GM12891 (cell line): ENCODE measurements around the gene CTNNA3.
"Not testable (repeated sequence)": the region's sequence is repeated elsewhere in the genome, so short reads cannot be mapped to it uniquely, and the experiment has no call there.

ENCODE experiments used
- DNase-seq: peaks from one replicate; pipeline ENCODE4 v3.0.0; 2011; ENCODE audit warnings: low spot score; ENCODE audit not compliant: insufficient read length
- FAIRE-seq: peaks from 2 replicates; lab custom pipeline; 2011; peaks lifted over from hg19 to GRCh38; lab: Jason Lieb, UNC
- PAX5 ChIP-seq: IDR thresholded peaks from 2 replicates; pipeline ENCODE4 v1.6.1; 2011; ENCODE audit warnings: low read length, moderate library complexity, mild to moderate bottlenecking; ENCODE audit not compliant: insufficient read depth, severe bottlenecking
- POLR2A ChIP-seq: IDR thresholded peaks from 2 replicates; pipeline ENCODE4 v1.6.1; 2011; ENCODE audit warnings: low read depth, low read length, control low read depth
- POLR2AphosphoS5 ChIP-seq: IDR thresholded peaks from 2 replicates; pipeline ENCODE4 v1.6.1; 2011; ENCODE audit warnings: low read depth, low read length, control low read depth
- POU2F2 ChIP-seq: IDR thresholded peaks from 2 replicates; pipeline ENCODE4 v1.6.1; 2011; ENCODE audit warnings: low read depth, mild to moderate bottlenecking, control low read depth, low read length, moderate library complexity
- SPI1 ChIP-seq: IDR thresholded peaks from 2 replicates; pipeline ENCODE4 v1.6.1; 2011; ENCODE audit warnings: low read depth, low read length, control low read depth
- TAF1 ChIP-seq: IDR thresholded peaks from 2 replicates; pipeline ENCODE4 v1.6.1; 2011; ENCODE audit warnings: low read depth, low read length, control low read depth

CTNNA3 gene

DNA sequence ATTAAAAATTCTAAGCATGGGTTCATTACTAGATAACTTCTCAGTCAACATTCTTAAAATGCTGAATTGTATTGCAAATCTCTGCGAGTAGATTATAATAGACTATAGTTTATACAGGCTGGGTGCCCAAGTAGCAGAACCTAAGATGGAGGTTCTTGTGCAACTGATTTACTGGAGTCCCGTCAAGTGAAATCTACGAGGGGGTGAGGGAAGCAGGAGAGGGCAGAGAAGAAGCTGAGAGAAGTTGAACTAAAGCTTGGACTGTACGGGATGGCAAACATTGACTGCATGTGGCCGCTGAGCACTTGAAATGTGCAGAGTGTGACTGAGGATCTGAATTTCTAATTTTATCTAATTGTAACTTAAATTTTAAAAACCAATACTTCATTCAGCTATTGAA lies 124.5 kb downstream of the CTNNA3 start:
- TF ChIP-seq POLR2A: no peak
- TF ChIP-seq POU2F2: no peak
- no peak for TF ChIP-seq POLR2AphosphoS5
- TF ChIP-seq SPI1: no peak
- TF ChIP-seq TAF1: no peak
- TF ChIP-seq PAX5: no peak
- FAIRE-seq (no peak), DNase-seq (no peak)

DNA sequence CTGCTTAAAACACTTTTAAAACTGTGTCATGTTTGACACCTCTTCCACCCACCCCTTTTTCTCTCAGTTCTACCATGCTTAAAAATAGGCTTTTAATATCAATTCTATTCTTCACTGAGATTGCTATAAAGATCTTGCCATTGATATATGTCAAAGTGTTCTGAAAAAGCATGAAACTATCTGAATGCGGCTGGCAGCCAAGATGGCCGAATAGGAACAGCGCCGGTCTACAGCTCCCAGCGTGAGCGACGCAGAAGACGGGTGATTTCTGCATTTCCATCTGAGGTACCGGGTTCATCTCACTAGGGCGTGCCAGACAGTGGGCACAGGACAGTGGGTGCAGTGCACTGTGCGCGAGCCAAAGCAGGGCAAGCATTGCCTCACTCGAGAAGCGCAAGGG lies 137.7 kb downstream of the CTNNA3 start:
- not testable (repeated sequence) for FAIRE-seq, DNase-seq

DNA sequence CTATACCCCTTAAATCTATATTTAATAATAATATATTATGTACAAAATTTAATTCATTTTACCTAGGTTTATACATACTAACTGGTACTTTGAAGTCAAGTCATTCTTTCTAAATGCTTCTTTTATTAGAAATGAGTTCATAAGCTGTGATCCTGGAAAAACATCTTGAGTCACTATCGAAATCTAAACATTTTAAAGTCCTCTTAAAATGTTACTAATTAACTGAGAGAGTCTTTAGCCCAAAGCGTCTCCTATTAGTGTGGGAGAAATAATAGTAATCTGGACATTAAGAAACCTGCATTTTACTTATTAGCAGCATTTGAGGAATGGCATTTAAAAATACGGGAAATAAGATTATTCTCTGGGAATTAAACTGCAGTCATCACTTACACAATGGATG lies 142.7 kb downstream of the CTNNA3 start:
- DNase-seq (no peak), FAIRE-seq (no peak)
- no peak for TF ChIP-seq PAX5
- no peak for TF ChIP-seq POU2F2
- TF ChIP-seq SPI1: no peak
- no peak for TF ChIP-seq POLR2AphosphoS5
- no peak for TF ChIP-seq POLR2A
- TF ChIP-seq TAF1: no peak

DNA sequence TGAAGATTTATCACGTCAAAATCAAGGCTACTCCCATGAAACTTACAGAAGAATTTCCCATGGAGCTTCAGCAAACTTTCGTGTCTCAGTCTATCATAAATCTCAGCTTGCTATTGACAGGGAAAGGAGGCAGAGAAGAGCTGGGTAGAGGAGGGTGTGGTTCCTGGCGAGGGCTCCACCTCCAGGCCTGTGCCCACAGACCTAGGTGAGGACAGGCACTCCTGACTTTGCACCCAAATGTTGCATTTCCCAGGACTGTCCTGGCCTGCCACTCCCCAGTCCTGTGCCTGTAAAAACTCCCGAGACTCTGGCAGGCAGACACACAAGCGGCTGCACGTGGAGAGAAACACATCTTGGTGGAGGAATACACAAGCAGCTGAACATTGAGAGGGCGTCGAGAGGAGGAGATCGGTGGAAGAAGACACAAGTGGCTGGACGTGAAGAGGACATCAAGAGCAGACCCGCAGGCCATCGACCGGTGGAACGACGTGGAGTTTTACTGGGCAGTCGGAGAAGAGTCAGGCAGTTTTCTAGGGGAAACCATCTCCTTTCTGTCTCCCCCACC lies 145.1 kb downstream of the CTNNA3 start:
- no peak for FAIRE-seq
- no peak for DNase-seq
- no peak for TF ChIP-seq SPI1

DNA sequence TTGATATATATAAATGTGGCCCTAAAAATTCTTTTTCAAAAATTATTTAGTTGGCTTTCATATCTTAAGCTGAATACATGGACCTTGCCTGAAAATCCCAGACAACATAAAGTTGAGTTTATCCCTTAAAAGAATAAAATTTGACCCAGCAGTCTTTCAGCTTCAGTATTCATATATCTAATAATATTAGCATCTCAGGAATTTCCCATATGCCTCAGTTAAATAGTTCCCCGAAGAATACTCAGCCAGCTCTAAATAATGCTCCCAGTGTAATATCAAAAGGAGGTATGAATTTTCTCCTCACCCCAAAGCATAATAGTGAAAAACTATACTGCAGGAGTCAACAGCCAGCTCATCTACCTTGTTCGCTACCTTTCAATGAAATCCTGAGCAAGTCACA lies 145.9 kb downstream of the CTNNA3 start:
- DNase-seq: no peak
- TF ChIP-seq POLR2A (no peak), PAX5 (no peak), POLR2AphosphoS5 (no peak)
- no peak for FAIRE-seq

DNA sequence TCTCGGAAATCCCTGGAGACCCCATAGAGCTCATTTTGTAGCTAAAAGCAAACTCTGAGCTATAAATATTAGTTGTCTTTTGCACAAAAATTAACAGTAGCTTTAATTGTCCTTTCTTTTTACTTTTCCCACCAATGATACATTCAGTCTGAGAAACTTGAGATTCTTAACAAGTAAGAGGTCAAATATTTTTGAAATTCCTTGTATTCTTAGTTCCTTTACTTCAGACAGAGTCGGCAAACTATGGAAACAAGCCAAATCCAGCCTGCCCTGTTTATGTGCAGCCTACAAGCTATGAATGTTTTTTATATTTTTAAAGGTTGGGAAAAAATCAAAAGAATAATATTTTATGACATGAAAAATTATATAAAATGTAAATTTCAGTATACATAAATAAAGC lies 146.6 kb downstream of the CTNNA3 start:
- TF ChIP-seq TAF1 (no peak), POLR2A (no peak), SPI1 (no peak), POLR2AphosphoS5 (no peak), PAX5 (no peak), POU2F2 (no peak)
- FAIRE-seq: no peak
- DNase-seq: no peak

DNA sequence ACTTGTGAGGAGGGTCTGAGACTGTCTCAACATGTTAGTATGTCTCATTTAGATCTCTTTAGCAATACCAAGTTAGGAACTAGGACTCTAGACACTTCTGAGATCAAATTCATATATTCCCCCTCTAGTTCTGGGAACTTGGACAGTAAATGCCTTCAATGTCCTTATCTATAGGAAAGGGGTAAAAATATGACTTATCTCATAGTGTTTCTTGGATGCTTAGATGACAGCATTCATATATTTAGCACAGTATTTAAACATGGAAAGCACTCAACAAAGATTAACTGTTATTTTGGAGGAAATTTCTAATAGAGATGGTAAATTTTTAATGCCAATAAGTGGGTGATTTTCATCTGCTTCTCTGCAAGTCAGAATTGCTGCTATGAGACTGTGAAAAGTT lies 154.6 kb downstream of the CTNNA3 start:
- TF ChIP-seq TAF1: no peak
- TF ChIP-seq POU2F2: no peak
- TF ChIP-seq POLR2A: no peak
- no peak for TF ChIP-seq PAX5
- TF ChIP-seq SPI1: no peak
- no peak for TF ChIP-seq POLR2AphosphoS5
- FAIRE-seq (no peak), DNase-seq (no peak)

DNA sequence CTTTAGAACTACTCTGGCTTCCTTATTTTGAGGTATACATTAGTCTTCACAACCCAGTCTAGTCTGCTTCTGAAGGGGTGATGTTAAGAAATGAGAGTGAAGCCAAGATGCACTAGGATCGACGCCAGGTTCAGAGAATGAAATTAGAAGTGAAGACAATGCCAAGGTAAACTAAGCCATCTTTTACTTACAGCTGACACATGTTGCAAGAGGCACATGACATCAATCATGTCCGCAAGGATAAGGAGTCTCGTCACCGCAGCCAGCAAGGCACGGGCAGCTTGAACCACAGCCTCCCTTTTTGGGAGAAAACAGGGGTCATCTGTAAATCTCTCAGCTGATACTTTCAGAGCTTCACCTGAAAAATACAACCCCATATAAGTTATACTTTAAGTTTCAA lies 156.7 kb downstream of the CTNNA3 start:
- FAIRE-seq: no peak
- no peak for TF ChIP-seq POU2F2
- TF ChIP-seq POLR2AphosphoS5: no peak
- no peak for TF ChIP-seq PAX5
- TF ChIP-seq TAF1: no peak
- no peak for TF ChIP-seq POLR2A
- TF ChIP-seq SPI1: no peak
- no peak for DNase-seq

DNA sequence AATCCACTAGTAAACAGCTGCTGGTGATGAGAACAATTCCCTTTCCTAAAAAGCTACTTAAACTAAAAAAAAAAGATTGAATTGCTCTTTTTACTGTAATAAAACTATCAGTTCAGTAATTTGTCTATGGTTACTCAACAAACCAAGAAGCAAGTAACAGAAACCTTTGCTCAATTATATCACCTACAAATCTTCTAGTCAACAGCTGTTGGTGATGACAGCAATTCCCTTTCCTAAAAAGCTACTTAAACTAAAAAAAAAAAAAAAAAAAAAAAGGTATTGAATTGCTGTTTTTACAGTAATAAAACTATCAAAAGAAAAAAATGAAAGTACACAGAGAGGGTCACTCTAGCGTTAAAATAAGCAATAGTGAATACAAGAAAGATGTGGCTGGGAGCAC lies 158.1 kb downstream of the CTNNA3 start:
- no peak for TF ChIP-seq POLR2AphosphoS5
- no peak for DNase-seq
- FAIRE-seq: no peak

DNA sequence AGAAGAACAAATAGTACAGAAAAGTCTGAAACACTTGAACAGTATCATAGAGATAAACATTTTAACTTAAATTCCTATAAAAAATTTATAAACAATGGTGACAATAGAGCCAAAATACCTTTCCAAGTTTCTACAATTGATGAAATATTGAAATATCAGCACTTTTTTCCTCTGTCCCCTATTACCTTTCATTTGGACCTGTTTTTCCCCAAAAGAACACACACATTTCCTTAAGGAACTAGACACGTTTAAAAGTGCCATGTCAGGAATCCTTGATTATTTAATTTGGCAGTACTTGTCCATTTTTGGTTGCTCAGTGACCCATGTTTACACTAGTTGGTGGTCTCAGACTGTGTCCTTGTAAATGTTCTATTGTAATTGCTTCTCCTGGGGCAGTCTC lies 162.6 kb downstream of the CTNNA3 start:
- FAIRE-seq (no peak), DNase-seq (no peak)
- TF ChIP-seq POLR2A (no peak), POLR2AphosphoS5 (no peak), PAX5 (no peak), POU2F2 (no peak), TAF1 (no peak), SPI1 (no peak)

DNA sequence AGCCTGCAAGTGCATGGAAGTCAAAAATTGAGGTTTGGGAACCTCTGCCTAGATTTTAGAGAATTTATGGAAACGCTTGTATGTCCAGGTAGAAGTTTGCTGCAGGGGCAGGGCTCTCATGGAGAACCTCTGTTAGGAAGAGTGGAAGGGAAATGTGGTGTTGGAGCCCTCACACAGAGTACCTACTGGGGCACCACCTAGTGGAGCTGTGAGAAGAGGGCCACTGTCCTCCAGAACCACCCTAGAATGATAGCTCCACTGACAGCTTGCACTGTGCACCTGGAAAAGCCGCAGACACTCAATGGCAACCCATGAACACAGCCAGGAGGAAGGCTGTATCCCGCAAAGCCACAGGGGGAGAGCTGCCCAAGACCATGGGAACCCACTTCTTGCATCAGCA lies 165.0 kb downstream of the CTNNA3 start:
- not testable (repeated sequence) for FAIRE-seq, DNase-seq
